ENCODE data around the gene KRTAP5-4. TPM values are rescaled to one million over a fixed set of nuclear protein-coding genes. Genes with fewer than 3 reads are reported as not detected.

The KRTAP5-4 gene
- total RNA-seq, 1 donor from 2014 or later: not detected

DNA sequence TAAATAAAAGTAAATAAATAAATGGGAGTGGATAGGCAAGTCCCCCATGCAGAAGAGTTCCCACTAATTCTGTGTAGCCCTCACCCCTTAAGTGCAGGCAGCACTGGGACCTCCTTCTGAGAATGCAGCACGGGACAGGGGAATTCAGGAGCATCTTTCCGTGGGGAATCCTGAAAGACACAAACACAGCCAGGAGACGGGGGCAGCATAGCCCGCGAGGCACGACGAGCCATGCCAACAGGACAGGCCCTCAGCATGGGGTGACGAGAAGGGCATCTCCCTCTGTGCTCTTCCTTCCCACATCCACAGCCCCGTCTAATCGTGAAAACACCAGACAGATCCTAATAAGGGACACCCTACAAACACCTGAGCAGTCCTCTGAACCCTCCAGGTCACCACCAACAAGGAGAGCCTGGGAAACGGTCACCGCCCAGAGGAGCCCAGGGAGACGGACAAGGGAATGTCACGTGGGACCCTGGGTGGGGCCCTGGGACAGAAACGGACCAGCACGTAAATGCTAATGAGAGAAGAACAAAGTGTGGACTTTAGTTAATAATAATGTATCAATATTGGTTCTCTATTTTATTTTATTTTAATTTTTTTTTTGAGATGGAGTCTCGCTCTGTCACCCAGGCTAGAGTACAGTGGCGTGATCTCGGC is 14.5 kb upstream of the KRTAP5-4 start:
- Mint-ChIP-seq H3K27ac (no peak overlapping the region), H3K36me3 (no peaks in the 10 kb centered on the region), H3K27me3 (peaks cover 39% of the 10 kb centered on the region), H3K4me3 (no peak overlapping the region), H3K9me3 (no peaks in the 10 kb centered on the region), H3K4me1 (ENCODE audit: unreplicated experiment) (peaks cover 14% of the 10 kb centered on the region)
- TF ChIP-seq, protein P1, sequence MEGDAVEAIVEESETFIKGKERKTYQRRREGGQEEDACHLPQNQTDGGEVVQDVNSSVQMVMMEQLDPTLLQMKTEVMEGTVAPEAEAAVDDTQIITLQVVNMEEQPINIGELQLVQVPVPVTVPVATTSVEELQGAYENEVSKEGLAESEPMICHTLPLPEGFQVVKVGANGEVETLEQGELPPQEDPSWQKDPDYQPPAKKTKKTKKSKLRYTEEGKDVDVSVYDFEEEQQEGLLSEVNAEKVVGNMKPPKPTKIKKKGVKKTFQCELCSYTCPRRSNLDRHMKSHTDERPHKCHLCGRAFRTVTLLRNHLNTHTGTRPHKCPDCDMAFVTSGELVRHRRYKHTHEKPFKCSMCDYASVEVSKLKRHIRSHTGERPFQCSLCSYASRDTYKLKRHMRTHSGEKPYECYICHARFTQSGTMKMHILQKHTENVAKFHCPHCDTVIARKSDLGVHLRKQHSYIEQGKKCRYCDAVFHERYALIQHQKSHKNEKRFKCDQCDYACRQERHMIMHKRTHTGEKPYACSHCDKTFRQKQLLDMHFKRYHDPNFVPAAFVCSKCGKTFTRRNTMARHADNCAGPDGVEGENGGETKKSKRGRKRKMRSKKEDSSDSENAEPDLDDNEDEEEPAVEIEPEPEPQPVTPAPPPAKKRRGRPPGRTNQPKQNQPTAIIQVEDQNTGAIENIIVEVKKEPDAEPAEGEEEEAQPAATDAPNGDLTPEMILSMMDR (conservative IDR thresholded peaks at IDR 0.05): no peak
- no peak for DNase-seq (ENCODE audit: extremely low spot score, unreplicated experiment)

DNA sequence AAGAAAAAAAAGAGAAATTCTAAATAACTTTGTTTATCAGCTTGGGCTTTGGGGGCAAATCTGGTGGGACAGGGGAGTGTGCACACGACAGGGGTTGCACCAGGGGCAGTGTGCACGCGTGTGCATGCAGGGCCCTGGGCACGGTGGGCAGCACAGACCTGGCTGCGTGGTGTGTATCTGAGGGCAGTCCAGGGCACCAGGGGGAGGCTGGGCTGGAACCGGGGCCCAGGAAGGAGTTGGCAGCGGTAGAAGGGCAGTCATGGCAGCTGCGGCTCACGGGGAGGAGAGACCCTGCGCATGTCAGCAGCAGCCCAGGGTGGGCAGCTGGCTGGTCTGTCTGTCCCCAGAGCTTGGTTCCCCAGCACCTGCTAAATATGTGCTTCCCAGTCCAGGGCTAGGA is 11.9 kb upstream of the KRTAP5-4 start:
- peaks cover 36% of the 10 kb centered on the region for H3K27me3 Mint-ChIP-seq
- DNase-seq (ENCODE audit: extremely low spot score, unreplicated experiment): no peak
- peaks cover 4% of the 10 kb centered on the region for H3K4me1 Mint-ChIP-seq (ENCODE audit: unreplicated experiment)
- H3K27ac Mint-ChIP-seq: no peak overlapping the region
- no peaks in the 10 kb centered on the region for H3K36me3 Mint-ChIP-seq
- TF ChIP-seq, protein P1 (conservative IDR thresholded peaks at IDR 0.05): no peak
- H3K9me3 Mint-ChIP-seq: no peaks in the 10 kb centered on the region
- H3K4me3 Mint-ChIP-seq: no peak overlapping the region

DNA sequence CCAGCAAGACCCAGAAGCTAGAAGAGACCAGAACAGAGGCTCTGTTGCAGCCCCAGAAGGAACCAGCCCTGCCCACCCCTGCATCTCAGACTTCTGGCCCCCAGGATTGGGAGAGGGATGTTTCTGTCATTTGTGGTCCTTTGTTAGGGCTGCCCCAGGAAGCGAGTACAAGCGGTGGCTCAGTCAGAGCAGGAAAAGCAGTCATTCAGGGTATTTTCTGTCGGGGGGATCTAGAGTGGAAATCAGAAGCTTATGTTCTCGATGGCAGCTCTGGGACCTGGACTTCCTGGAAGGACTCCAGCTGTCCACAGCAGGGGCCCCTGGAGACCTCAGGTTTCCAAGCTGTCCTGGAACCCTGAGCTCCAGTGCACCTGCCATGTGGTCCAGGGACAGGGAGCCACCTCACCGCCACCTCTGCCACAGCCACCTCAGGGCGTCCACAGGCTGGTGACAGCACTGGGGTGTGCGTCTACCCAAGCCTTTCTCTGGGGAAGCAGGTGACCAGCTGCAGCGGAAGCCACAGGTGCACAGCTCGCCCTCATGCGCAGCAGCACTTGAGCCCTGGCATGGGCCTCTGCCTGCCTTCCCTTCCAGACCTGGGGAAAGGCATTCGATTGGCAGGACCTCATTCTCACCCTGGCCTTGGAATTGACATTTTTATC is 10.2 kb upstream of the KRTAP5-4 start:
- Mint-ChIP-seq H3K4me1 (ENCODE audit: unreplicated experiment) (peaks cover 4% of the 10 kb centered on the region), H3K27me3 (peaks cover 38% of the 10 kb centered on the region), H3K4me3 (no peak overlapping the region), H3K27ac (no peak overlapping the region), H3K36me3 (no peaks in the 10 kb centered on the region), H3K9me3 (no peaks in the 10 kb centered on the region)
- no peak for DNase-seq (ENCODE audit: extremely low spot score, unreplicated experiment)
- TF ChIP-seq, protein P1 (conservative IDR thresholded peaks at IDR 0.05): no peak

DNA sequence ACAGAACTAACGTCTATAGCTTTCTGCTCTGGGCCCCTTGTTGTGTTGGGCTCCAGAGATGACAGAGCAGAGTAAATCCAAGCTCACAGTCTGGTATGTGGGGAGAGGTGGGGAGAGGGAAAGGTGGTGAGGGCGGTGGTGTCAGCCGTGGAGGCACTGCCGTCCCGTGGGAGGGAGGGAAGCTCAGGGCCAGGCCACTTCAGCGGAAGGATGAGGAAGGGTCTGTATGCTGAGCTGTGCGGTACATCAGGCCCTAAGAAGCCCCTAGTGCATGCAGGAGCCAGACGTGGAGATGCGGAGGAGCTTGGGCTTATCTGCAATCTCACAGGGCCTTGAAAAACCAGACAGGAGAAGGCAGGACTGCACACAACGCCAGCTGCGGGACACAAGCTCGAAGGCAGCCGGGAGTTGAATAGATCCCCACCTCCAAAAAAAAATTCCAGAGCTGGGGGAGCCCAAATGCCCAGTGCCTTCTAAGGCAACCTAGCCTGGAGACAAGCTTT is 9.2 kb upstream of the KRTAP5-4 start:
- Mint-ChIP-seq H3K27ac (no peak overlapping the region), H3K36me3 (no peaks in the 10 kb centered on the region), H3K9me3 (no peaks in the 10 kb centered on the region), H3K27me3 (peaks cover 44% of the 10 kb centered on the region), H3K4me1 (ENCODE audit: unreplicated experiment) (peaks cover 4% of the 10 kb centered on the region), H3K4me3 (no peak overlapping the region)
- TF ChIP-seq, protein P1 (conservative IDR thresholded peaks at IDR 0.05): no peak
- DNase-seq (ENCODE audit: extremely low spot score, unreplicated experiment): no peak

DNA sequence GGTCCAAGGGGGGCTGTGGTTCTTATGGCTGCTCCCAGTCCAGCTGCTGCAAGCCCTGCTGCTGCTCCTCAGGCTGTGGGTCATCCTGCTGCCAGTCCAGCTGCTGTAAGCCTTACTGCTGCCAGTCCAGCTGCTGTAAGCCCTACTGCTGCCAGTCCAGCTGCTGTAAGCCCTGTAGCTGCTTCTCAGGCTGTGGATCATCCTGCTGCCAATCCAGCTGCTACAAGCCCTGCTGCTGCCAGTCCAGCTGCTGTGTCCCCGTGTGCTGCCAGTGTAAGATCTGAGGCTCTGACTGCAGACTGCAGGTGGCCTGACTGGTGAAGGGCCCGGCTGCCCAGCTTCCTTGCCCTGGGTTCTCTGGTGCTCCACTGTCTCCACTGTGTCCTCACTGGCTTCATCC is 8.3 kb upstream of the KRTAP5-4 start:
- H3K27me3 Mint-ChIP-seq: peaks cover 41% of the 10 kb centered on the region
- no peak overlapping the region for H3K4me3 Mint-ChIP-seq
- peaks cover 4% of the 10 kb centered on the region for H3K4me1 Mint-ChIP-seq (ENCODE audit: unreplicated experiment)
- H3K9me3 Mint-ChIP-seq: no peaks in the 10 kb centered on the region
- TF ChIP-seq, protein P1 (conservative IDR thresholded peaks at IDR 0.05): no peak
- DNase-seq (ENCODE audit: extremely low spot score, unreplicated experiment): no peak
- H3K27ac Mint-ChIP-seq: no peak overlapping the region
- H3K36me3 Mint-ChIP-seq: no peaks in the 10 kb centered on the region

All from type B pancreatic cell (in vitro differentiated cells).